M059J (cell line): ENCODE results near the gene C11orf87. TPM values are rescaled to one million over a fixed set of nuclear protein-coding genes. Genes with fewer than 3 reads are reported as not detected.

ENCODE experiments used
- DNase-seq: peaks from one replicate; pipeline ENCODE4 v3.0.0-alpha.2; 2012; ENCODE audit warnings: low read depth
- total RNA-seq: library from RNA; depleted of rRNA; stranded (reverse); fragments of >200 nt; shearing (Covaris generic); gene quantifications from 2 replicates; pipeline ENCODE4 v1.2.3, GENCODE V29; 2014

C11orf87 gene
- total RNA-seq, 1 experiment from 2014 or later, result 0.34 TPM

DNA sequence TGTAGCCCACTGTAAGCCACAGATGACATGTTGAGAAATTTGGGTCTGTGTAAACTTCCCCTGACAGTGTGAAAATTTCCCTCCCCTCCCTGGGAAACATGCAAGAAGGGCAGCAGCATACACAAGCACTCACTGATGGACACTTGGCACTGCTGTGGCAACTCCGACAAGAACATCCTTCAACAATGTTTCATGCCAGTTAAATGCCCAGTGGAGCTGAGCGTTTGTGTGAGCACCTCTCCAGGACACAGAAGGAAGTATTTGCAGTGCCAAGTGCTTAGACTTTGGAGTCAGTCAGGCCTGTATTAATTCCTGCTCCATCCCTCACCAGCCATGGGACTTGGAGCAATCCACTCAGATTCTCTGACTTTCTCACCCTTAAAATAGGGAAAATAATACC lies 17.7 kb downstream of the C11orf87 start:
- DNase-seq, result no peak

DNA sequence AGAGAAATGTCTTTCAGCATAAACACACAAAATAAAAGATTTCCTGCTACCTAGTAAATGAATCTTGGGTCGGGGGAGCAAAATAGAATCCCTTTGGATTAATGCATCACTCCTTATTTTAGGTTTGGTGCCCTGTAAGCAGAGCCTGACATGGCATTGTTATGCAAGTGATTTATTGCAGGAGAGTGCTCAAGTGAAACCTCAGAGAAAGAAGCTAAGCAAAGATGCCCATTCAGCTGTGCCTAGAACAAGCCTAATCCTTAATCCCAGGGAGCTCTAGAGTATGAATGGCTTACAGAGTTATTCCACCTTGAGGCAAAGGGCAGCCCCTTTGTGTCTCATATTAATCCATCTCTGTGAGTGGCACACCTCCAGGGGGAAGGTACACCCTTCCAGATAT lies 21.1 kb downstream of the C11orf87 start:
- DNase-seq, result no peak

DNA sequence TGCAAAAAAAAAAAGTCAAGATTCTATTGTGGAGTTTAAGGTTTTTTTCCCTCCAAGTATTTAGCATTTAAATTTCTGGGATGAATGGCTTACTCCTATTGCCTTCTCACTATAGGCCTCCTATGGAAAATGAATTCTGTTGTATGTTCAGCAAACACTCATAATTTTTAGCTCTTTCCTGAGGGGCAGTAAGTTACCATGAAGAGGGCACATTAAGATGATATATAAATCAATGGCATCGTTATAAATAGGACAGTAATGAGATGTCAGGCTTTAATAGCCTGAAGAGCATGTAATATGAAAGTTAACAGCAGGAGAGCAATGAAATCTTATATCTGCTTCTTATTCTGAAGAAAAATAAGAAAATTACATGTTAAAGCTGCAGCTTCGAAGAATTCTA lies 32.9 kb downstream of the C11orf87 start:
- no peak for DNase-seq
